Frontal cortex (tissue), 4 donors: ENCODE measurements around the gene AGBL3. TPM values are rescaled to one million over a fixed set of nuclear protein-coding genes. Genes with fewer than 3 reads are reported as not detected.

Experiments used
- DNase-seq, 2 donors: peaks; one replicate each; pipeline ENCODE4 v3.0.0; 2012; ENCODE audit warnings: low spot score in 2 of 2
- FAIRE-seq: peaks from 2 replicates; lab custom pipeline; 2012; peaks lifted over from hg19 to GRCh38; lab: Jason Lieb, UNC
- total RNA-seq: library from RNA; depleted of rRNA; stranded (reverse); fragments of >200 nt; gene quantifications from one replicate; pipeline ENCODE4 v1.2.3, GENCODE V29; 2014
- donor health status: control.
- donor health status: control.
- donor health status: control.

AGBL3 gene
- total RNA-seq: 8.2 TPM

DNA sequence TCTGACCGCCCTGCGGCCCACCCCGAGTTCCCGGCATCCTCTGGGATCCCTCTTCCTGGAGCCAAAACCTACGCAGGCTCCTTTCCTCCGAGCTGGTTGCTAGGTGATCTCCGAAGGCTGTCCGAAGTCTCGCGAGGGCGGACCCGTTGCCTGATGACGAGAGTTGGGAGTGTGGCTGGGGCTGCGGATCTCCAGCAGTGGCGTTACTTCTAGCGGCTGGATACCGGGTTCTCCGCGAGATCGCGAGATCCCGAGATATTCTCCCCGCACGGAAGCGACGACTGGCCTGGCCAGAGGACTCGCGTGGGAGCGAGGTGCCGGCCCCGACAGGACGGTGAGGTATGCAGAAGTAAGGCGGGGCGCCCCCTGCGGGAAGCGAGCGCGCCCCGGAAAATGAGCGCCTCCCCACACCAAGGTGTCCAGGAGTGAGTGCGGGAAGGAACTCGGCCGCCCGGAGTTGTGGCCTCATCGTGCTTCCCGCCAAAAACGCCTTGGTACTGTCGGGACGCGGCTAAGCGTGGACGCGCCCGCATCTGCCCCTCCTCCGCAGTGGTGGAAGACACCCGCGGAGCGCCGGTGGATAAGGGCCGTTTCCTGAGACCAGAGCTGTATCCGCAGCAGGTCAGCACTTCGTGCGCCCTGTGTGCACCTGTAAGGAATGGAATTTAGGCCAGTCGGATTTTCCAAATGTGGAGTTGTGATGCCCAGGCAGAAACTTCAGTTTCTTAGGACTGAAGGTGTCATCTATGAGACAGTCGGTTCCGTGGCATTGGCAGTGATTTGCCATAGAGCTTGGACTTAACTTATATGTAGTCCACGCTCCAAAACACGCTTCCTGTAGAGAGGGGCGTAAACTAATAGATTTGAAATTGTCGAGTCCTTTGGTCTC lies at the start of gene AGBL3:
Gene AGBL3 (plus strand): TSS at position 146 of the 889 bp plus-strand sequence. CDS start 1,426 bp downstream, outside the sequence.
- DNase-seq: peak; percentile 53 to 84
- no peak for FAIRE-seq

DNA sequence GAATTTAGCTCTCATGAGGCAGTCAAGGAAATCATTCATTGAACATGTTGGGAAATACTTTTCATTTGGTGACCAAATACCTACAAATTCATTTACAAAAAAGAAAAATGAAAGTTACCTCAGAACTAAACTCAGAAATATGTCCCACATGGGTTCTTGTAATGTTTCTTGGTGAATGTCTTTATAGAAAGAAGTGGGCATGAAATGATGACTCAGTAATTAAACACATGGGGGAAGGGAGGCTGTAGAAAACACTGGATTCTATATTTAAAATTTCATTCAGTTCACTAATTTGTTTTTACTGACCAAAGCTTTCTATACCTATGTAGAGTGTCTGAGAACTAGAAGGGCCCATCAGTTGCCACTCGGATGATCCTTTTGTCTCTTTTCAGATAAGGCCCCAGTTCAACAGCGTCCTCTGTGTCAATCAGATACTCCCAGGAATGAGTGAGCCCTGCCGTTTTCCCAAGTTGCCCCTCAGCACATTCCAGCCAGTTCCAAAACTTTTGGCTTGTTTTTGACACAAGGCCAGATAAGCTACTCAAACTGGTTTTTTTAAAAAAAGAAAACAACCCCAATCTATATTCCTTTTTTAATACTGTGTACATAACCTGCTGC lies 49.3 kb upstream of the AGBL3 start:
- no peak for DNase-seq
- no peak for FAIRE-seq

DNA sequence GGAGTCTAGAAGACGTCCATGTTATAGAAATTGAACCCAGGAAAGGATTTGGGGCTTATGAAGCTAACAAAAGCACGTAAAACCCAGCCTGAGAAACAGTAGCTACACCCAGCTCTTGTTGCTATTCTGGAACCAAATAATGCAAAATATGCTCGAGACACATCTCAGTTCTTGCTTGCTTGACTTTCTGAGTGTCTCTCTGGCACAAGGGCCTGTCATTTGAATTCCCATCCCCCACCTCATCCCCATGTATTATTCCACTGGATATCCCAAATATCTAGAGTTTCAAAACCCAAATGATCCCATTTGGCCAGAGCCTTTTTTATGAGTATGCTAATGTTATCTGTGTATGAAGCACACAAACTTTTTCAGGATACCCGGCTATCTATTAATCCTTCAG lies 48.2 kb upstream of the AGBL3 start:
- FAIRE-seq (no peak), DNase-seq (no peak)

DNA sequence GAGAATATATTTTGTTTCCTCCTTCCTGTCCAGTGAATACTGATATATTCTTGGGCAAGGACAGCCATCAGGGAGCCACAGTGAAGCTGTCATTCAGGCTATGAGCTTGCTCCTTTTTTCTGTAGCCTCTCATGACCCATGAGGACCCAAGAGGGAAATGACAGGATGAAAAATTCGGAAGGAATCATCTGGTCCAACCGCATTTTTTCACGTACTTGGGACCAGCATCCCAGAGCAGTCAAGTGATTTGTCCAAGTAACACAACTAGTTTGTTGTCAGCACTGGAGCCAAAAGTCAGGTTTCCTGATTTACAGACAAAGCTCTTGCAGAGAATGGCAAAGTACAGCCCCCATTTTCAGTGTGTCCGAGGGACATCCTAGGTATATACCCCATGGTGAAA lies 47.2 kb upstream of the AGBL3 start:
- FAIRE-seq (no peak), DNase-seq (no peak)

DNA sequence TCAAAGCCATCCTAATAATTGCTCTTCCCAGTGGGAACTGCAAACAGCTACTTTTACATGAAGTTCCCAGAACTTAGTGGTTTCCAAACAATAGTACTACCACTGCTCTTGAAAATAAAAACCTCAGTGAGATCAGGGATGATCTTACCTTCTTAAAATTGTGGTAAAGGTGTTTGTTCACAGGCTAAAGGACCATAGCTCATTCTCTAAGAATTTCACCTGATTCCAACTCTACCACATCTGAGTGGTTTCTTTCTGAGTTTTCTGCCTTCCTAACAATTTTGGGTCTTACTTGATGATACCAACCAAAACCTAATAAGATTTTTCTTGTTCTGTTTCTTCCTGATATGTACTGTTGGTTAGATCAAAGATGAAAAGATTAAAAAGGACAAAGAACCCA lies 45.6 kb upstream of the AGBL3 start:
- DNase-seq: no peak
- FAIRE-seq: no peak

DNA sequence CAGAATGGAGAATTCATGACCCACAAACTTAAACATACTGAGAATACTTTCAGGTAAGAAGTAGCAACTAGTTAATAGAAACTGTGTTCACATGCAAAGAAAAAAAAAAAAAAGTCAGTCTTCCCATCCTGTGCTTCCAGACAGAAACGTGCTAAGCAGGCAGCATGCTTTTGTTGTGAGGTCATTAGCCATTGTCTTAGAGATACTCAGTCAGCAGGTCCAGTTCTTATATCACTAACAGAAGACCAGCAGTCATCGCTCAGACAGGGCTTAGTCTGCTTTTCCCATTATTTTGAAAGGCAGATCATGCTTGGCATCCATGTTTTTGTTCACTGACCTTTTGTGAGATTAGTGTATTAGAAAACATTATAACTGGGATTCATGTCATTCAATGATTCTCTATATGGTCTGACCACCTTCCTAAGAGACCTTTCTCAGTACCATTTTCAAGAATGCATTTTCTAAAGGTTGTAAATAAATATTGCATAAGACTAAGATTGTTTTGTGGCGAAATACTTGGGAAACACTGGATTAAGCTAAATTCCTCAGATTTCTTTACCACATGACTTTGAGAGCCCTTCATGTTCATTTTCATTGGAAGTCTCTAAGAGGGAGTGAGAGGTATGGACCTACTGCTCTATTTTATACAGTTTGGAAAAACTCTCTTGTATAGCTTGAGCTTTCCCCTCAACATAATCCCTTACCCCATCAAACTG lies 45.0 kb upstream of the AGBL3 start:
- DNase-seq: no peak
- no peak for FAIRE-seq

DNA sequence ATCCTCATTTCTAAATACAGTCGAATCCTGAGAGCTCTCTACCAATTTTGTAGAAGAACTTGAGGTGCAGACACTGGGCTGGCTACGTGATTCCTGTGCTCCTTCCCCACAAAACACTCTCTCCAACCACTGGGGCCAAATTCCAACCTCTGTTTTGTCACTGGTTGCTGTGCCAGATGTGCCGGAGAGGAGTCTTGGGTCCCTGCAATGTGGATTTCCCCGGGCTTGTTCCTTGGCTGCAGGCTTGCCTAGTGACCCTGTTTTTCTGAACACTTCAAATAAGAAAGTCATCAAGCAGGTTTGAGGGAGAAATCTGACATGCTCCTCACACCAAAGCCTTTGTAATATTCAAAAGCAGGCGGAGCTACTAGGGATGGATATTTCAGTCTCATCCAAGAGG lies 44.4 kb upstream of the AGBL3 start:
- DNase-seq (no peak), FAIRE-seq (no peak)

DNA sequence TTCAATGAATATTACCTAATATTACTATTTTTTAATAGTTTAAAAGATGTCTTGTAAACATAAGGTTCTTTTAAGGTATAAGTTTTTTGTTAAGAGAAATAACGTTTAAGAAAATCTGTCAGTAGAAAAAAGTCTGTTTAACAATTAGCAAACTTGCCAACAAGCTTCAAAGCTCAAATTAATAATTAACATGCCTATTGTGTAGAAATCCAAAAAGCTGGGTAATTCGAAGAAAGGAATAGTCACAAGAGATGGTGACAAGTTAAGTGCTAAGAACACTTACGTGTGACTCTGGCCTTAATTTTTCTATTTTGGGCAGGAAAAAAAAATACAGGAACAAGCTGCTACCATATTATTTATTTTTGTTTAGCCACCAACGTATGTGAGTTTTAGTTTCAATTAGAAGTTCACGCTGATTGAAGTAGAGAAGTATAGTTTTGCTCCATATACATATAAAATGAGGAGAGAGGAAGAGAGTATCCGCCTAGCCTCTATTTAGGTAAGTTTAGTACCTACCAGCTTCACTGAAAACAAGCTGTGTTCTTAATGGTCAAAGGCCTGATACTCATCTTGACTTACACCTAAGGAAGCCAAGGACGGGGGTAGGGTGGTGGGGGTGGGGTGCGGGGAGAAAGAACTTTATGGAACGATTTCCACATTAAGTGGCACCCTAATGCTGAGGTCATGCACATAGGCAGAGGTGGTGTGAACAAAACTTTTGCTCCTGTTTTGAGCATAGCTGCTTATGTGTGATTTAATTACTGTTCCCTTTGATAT lies 43.4 kb upstream of the AGBL3 start:
- DNase-seq (no peak), FAIRE-seq (no peak)

DNA sequence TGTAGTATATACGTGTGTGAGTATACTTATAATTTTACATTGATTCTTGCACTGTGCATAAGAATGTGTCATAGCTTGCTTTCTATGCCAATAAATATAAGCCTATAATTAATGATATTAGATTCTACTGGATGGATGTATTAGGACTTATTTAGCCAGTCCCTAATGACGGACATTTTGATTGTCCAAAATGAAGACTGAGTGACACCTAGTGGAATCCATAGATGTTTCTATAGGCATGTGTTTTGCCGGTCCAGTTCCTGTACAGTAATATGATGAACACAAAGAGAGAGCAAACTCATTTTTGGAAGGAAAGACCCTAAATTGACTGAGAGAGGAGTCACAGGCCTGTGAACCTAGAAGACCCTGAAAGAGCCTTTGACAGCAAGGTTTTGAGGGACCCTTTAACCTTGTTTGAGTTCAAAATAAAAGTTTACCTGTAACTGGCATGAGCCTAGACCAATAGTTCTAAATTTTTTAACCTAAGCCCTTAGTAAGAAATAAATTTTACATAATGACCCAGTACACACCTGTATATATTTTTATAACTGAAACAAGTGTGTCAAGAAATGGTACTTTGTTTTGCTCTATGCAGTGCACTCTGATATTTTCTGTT lies 42.4 kb upstream of the AGBL3 start:
- FAIRE-seq (no peak), DNase-seq (peak; percentile 41 to 53)

DNA sequence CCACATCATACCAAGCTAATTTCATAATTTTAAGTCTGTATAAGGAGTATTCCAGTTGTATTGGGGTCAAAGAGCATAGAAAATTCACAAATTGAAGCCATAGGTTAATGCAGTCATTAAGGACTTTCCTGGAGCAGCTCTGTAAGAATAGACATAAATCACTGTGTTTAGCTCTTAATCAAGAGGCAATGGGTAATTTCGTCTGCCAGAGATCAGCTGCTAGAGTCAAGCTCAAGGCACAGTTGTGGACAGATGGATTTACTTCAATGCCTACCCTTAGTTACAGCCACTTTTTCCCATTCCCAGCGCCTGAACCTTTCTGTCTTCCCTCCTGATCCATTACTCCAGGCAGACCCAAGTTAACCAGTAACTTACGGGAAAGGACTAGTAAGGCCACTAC lies 40.6 kb upstream of the AGBL3 start:
- FAIRE-seq: no peak
- no peak for DNase-seq

DNA sequence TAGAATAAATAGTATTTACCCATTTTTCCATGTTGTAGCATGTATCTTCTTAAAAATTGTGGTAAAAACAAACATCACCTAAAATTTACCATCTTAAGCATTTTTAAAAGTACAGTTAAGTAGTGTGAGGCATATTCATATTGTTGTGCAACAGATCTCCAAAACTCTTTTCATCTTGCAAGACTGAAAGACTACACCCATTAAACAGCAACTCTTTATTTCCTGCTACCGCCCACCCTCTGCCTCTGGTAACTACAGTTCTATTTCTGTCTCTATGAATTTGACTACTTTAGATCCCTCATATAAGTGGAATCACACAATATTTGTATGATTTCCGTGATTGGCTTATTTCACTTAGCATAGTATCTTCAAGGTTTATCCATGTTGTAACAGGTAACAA lies 40.0 kb upstream of the AGBL3 start:
- FAIRE-seq (no peak), DNase-seq (no peak)

DNA sequence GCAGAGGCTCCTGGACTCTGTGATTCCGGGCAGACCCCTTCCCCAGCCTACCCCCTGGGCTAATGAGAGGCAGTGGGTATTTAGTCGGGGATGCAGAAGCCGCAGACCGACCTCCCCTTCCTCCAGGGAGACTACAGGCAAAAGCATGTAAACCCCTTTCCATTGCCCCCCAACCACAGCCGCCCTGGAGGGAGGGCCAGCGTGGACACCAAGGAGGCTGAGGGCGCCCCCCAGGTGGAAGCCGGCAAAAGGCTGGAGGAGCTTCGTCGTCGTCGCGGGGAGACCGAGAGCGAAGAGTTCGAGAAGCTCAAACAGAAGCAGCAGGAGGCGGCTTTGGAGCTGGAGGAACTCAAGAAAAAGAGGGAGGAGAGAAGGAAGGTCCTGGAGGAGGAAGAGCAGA lies 39.0 kb upstream of the AGBL3 start:
- no peak for FAIRE-seq
- no peak for DNase-seq

DNA sequence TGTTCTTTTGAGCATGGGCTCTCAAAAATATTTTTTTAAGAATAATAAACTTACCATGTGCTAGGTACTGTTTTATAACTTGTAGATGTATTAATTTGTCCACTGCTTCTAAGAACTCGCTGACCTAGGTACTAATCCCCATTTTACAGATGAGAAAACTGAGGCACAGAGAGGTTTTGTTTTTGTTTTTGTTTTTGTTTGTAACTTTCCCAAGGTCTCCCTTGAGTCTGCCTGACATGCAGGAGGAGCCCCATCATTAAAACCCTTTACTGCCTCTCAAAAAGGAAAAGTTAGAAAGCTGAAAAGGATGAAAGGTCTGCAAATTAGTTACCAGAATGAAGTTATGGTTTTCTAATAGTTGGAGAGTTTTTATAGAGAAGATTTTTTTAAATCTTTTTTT lies 38.5 kb upstream of the AGBL3 start:
- DNase-seq (no peak), FAIRE-seq (no peak)

DNA sequence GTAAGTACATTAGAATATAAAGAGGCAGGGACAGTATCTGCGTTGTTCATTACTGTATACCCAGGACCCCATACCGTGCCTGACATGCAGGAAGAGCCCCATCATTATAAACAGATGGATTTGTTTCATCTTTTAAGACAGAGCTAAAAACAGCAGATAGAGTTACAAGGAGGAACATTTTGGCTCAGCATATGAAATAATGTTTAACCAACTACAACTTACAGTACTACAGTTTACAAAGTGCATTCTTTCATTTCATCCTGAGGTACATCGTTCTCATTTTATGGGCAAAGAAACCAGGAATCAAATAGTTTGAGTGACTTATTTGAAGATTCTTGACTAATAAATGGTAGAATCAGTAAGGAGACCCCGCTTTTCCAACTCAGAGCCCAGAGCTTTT lies 38.1 kb upstream of the AGBL3 start:
- DNase-seq: no peak
- FAIRE-seq: no peak

DNA sequence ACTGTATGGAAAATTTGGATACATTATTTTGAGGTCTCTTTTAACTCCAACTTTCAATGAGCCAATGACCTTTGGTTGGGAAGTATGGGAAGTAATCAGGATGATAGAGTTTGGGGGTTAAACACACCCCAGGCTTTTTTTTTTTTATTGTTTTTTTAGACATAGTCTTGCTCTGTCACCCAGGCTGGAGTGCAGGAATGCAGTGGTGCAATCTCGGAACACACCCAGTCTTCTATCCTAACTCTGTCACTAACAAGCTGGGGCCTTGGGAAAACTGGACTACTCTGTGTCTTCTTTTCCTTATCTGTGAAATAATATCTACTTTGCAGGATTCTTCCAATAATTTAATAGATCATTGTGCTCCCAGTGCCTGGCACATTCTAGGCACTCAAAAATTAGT lies 37.6 kb upstream of the AGBL3 start:
- no peak for FAIRE-seq
- DNase-seq: no peak

DNA sequence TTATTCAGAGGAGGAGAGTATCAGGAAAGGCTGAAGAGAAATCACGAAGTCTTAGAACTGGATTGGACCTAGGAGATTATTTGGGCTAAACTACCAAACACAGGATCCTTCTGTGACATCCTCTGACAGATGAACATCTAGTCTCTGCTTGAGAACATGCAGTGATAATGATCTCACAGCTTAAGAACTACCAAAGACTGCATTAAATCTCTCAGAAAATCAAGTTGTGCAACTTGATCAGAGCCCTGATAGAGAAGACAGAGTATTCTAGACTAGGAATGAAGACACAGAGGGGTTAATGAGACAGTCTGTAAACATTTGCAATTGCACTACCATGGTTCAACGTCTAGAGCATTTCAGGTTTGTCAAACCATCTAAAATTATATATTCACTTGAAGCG lies 37.1 kb upstream of the AGBL3 start:
- DNase-seq (no peak), FAIRE-seq (no peak)

DNA sequence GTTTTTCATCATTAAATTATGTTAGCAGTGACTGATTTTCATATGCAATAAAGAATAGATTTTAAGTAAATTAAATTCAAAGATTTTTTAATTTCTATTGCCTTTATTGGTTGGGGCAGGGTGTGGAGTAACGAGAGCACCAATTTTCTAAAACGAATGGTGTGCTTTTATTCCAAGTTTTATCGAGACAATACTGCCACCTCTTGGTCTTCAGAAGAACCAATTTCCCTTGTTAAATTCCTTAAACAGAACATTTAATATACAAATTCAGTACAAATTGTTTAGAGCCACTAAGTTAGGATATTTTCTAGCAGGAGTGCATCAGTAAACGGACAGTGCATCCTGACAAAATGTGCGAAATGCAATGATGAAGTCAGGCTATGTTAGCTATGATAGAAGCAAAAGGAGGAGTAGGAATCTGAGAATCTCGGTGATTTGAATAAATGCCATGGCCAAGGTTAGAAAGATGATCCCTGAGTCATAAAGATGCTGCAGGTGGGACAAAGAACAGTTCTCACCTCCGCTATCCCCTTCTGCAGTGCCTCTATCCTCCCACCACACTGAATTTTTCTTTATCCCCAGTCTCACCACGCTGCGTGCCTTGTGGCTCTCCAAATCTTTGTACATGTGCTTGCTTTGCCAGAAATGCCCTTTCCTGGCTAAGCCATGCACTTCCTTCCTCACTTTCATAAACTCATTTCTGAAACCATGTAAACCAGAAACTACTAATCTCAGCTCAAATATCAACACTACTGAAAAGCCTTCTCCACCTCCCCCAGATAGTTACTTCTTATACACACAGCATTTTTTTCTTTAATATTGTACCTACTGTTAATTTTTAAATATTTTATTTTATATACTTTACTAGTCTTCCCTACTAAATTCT lies 31.9 kb upstream of the AGBL3 start:
- peak; percentile 26 to 31 for DNase-seq
- FAIRE-seq: peak; percentile 90

DNA sequence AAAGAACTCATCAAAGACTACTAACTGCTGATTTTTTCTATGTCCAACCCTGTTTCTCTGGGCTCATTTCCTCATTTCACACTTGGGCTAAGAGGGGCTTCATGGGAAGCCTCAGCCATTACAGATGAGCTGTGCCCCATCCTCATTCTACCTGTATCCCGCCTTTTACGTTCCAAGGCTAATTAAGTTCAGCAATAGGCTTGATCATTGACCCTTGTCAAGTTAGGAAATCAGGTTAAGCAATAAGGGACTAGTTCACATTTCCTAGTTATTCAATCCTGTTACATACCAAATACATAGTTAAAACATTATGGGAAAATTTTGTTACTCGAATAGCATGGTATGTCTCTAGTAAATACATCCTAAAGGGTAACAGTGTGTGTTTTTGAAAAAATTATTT lies 29.3 kb upstream of the AGBL3 start:
- FAIRE-seq: no peak
- DNase-seq: no peak

DNA sequence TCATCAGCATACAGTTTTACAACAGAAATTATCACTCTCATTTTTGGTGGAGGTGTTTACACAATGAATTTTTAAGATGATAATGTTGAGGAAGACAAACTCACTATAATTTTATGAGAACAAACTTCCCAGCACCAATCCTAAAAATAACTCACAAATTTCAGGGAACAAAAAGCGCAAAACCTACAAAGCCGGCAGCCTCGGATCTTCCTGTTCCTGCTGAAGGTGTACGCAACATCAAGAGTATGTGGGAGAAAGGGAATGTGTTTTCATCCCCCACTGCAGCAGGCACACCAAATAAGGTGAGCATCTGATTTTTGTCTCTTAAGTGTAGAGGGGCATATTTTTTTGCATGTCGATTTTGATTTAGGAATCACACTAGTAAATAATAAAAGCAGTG lies 26.5 kb upstream of the AGBL3 start:
- FAIRE-seq: no peak
- DNase-seq: no peak
